GM12891 (cell line): Measurements from ENCODE around the gene EBF3.

Experiments used
- POLR2A ChIP-seq: IDR thresholded peaks from 2 replicates; pipeline ENCODE4 v1.6.1; 2011; ENCODE audit warnings: low read depth, low read length, control low read depth
- POLR2AphosphoS5 ChIP-seq: IDR thresholded peaks from 2 replicates; pipeline ENCODE4 v1.6.1; 2011; ENCODE audit warnings: low read depth, low read length, control low read depth
- POU2F2 ChIP-seq: IDR thresholded peaks from 2 replicates; pipeline ENCODE4 v1.6.1; 2011; ENCODE audit warnings: low read depth, mild to moderate bottlenecking, control low read depth, low read length, moderate library complexity

DNA sequence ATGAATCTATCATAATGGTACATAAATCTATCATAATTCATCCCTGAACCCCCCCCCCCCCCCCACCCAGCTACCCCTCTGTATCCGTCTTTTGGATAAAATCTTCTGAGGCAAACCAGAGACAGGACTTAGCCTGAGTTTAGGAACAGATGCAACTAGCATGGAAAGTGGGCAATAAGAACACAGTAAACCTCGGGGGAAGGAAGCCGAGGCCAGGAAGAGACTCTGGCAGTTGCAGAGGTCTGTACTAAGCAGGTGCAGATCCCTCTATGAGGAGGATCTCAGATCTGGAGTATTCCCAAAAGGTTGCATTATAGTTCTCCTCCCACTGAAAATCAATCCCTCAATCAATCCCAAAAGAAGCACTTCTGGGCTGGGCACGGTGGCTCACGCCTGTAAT is 87.2 kb downstream of the EBF3 start:
- TF ChIP-seq POLR2A = no peak
- TF ChIP-seq POLR2AphosphoS5 = no peak
- TF ChIP-seq POU2F2 = no peak
